WI38 (cell line): ENCODE measurements around the gene BDH1.
"Not testable (repeated sequence)": the region's sequence is repeated elsewhere in the genome, so short reads cannot be mapped to it uniquely, and the experiment has no call there.

Source experiments
- H3K4me3 ChIP-seq: 2 replicates; pipeline ENCODE4 v1.5.1; 2011; ENCODE audit warnings: low read depth, mild to moderate bottlenecking, control low read depth, low read length
- CTCF ChIP-seq: IDR thresholded peaks from 2 replicates; pipeline ENCODE4 v1.5.1; 2012; ENCODE audit warnings: low read depth, mild to moderate bottlenecking, control low read depth, low read length

The BDH1 gene

GRCh38 chr3:197555281-197556261 lies at the start of gene BDH1:
Gene BDH1, minus strand, starts transcription at chr3:197555968. Its CDS starts 9,525 bp downstream, at chr3:197546443.
- no peak for TF ChIP-seq CTCF
- peak within 1 kb of the TSS; percentile 77 for H3K4me3 ChIP-seq

GRCh38 chr3:197603317-197603933 lies 47.7 kb upstream of the BDH1 start:
- no peak for TF ChIP-seq CTCF
- no peak overlapping the region for H3K4me3 ChIP-seq

- not testable (repeated sequence) for H3K4me3 ChIP-seq
These were observed 46.6 kb upstream of the BDH1 start for GRCh38 chr3:197602351-197602750.

- not testable (repeated sequence) for H3K4me3 ChIP-seq
These were observed 45.7 kb upstream of the BDH1 start for GRCh38 chr3:197601566-197601840.

GRCh38 chr3:197600796-197601565 lies 45.2 kb upstream of the BDH1 start:
- TF ChIP-seq CTCF = no peak
- H3K4me3 ChIP-seq = no peak overlapping the region

GRCh38 chr3:197599089-197599765 lies 43.5 kb upstream of the BDH1 start:
- TF ChIP-seq CTCF = peak; percentile 57
- H3K4me3 ChIP-seq = peak overlapping the region; percentile 38; the same call in 1 of the 2 replicates

GRCh38 chr3:197598404-197598980 lies 42.7 kb upstream of the BDH1 start:
- no peak for TF ChIP-seq CTCF
- no peak overlapping the region for H3K4me3 ChIP-seq
